A549 (cell line): ENCODE measurements around the gene CFI. TPM values are rescaled to one million over a fixed set of nuclear protein-coding genes. Genes with fewer than 3 reads are reported as not detected.
A peak's percentile ranks its signal among the peaks of the same experiment; 100 is the strongest.

Source experiments
- ATAC-seq, 2 experiments: fragments of 200-7000 bp in 1 of 2; fragments of >200 bp in 1 of 2; cut with Nextera tagmentation in 1 of 2; cut with Tn5 transposase in 1 of 2; 3 replicates each; pipeline versions ENCODE4 v1.8.0 to v1.9.1; 2018 to 2020; ENCODE audit warnings: mild to moderate bottlenecking in 1 of 2, moderate library complexity in 1 of 2
- CTCF ChIA-PET: fragments of 300-600 bp; sonication (Branson Sonifier 250); formaldehyde crosslinking; extraction: SDS; loops from one replicate; lab custom pipeline; 2021; ENCODE audit warnings: antibody characterized with exemption, inconsistent platforms; lab: Yijun Ruan, JAX
- POLR2A ChIA-PET: fragments of 350-600 bp; formaldehyde crosslinking; extraction: SDS; loops from one replicate; lab custom pipeline; 2021; ENCODE audit warnings: antibody characterized with exemption, inconsistent platforms; lab: Yijun Ruan, JAX
- DNase-seq, 2 experiments: peaks; one replicate each; pipeline versions ENCODE4 v3.0.0 to v3.0.0-alpha.2; 2011 to 2016; ENCODE audit warnings: low read depth in 1 of 2, low spot score in 1 of 2
- FAIRE-seq: peaks from 2 replicates; lab custom pipeline; 2011; peaks lifted over from hg19 to GRCh38; lab: Jason Lieb, UNC
- H3K27ac ChIP-seq, 2 experiments: fragments of >200 bp; sonication (Bioruptor Twin); formaldehyde crosslinking; 3 replicates each; pipeline ENCODE4 v1.5.1; 2016 to 2017
- H3K4me1 ChIP-seq: fragments of >200 bp; sonication (Bioruptor Twin); formaldehyde crosslinking; 3 replicates; pipeline ENCODE4 v1.6.1; 2016
- H3K4me2 ChIP-seq: fragments of >200 bp; sonication (Bioruptor Twin); formaldehyde crosslinking; 3 replicates; pipeline ENCODE4 v1.6.1; 2016
- H3K4me3 ChIP-seq: fragments of >200 bp; sonication (Bioruptor Twin); formaldehyde crosslinking; 3 replicates; pipeline ENCODE4 v1.5.1; 2016
- H3K9me3 ChIP-seq: fragments of >200 bp; sonication (Bioruptor Twin); formaldehyde crosslinking; 3 replicates; pipeline ENCODE4 v1.6.1; 2016
- BCL3 ChIP-seq: fragments of >200 bp; sonication (Bioruptor Twin); formaldehyde crosslinking; IDR thresholded peaks from 3 replicates; pipeline ENCODE4 v1.6.1; 2016
- CBX8 ChIP-seq: fragments of 200-600 bp; sonication (generic); IDR thresholded peaks from 2 replicates; pipeline ENCODE4 v1.6.1; 2016
- CHD2 ChIP-seq: fragments of 150-350 bp; IDR thresholded peaks from 2 replicates; pipeline ENCODE4 v1.6.1; 2014; ENCODE audit warnings: low read length; ENCODE audit not compliant: partially characterized antibody
- EHMT2 ChIP-seq: fragments of 200-600 bp; sonication (generic); IDR thresholded peaks from 2 replicates; pipeline ENCODE4 v1.6.1; 2016; ENCODE audit warnings: antibody characterized with exemption, low read depth, mild to moderate bottlenecking, moderate library complexity
- ELK1 ChIP-seq: fragments of 150-350 bp; IDR thresholded peaks from 2 replicates; pipeline ENCODE4 v1.6.1; 2014; ENCODE audit warnings: low read depth, mild to moderate bottlenecking, low read length
- FOXS1 ChIP-seq: fragments of 250-450 bp; sonication (Bioruptor Pico); IDR thresholded peaks from 2 replicates; pipeline ENCODE4 v1.5.0; 2020; ENCODE audit warnings: mild to moderate bottlenecking, moderate library complexity
- GATA3 ChIP-seq: IDR thresholded peaks from 2 replicates; pipeline ENCODE4 v1.6.1; 2012; ENCODE audit warnings: borderline replicate concordance
- HEYL ChIP-seq: fragments of 250-450 bp; sonication (Bioruptor Pico); IDR thresholded peaks from 2 replicates; pipeline ENCODE4 v1.8.0; 2021; ENCODE audit warnings: mild to moderate bottlenecking, moderate library complexity
- HOXA7 ChIP-seq: fragments of 250-450 bp; sonication (Bioruptor Pico); IDR thresholded peaks from 2 replicates; pipeline ENCODE4 v1.5.0; 2020; ENCODE audit warnings: mild to moderate bottlenecking, moderate library complexity
- HOXB5 ChIP-seq: fragments of 250-450 bp; sonication (Bioruptor Pico); IDR thresholded peaks from 2 replicates; pipeline ENCODE4 v1.5.0; 2020; ENCODE audit warnings: mild to moderate bottlenecking, moderate library complexity
- JUNB ChIP-seq: fragments of >200 bp; sonication (Bioruptor Twin); formaldehyde crosslinking; IDR thresholded peaks from 2 replicates; pipeline ENCODE4 v1.6.1; 2016
- KDM1A ChIP-seq: fragments of 200-600 bp; sonication (generic); IDR thresholded peaks from 2 replicates; pipeline ENCODE4 v1.6.1; 2016; ENCODE audit warnings: low read depth, mild to moderate bottlenecking
- NR3C1 ChIP-seq: fragments of >200 bp; sonication (Bioruptor Twin); formaldehyde crosslinking; IDR thresholded peaks from 3 replicates; pipeline ENCODE4 v1.6.1; 2017
- POLR2A ChIP-seq: IDR thresholded peaks from 2 replicates; pipeline ENCODE4 v1.6.1; 2012; ENCODE audit warnings: mild to moderate bottlenecking, low read length
- RAD21 ChIP-seq, 2 experiments: fragments of >200 bp in 1 of 2; sonication (Bioruptor Twin) in 1 of 2; formaldehyde crosslinking in 1 of 2; IDR thresholded peaks in 1 of 2; conservative IDR thresholded peaks in 1 of 2; 2 replicates in 1 of 2; 3 replicates in 1 of 2; pipeline ENCODE4 v1.6.1; 2012 to 2018; ENCODE audit warnings: inconsistent platforms in 1 of 2
- RFX5 ChIP-seq: fragments of 450-650 bp; IDR thresholded peaks from 2 replicates; pipeline ENCODE4 v1.7.1; 2014; ENCODE audit warnings: antibody characterized with exemption, mild to moderate bottlenecking, moderate library complexity
- RNF2 ChIP-seq: fragments of 200-600 bp; sonication (generic); IDR thresholded peaks from 2 replicates; pipeline ENCODE4 v1.6.1; 2016; ENCODE audit warnings: low read depth, mild to moderate bottlenecking, antibody characterized with exemption, moderate library complexity, borderline replicate concordance
- SMC3 ChIP-seq: fragments of >200 bp; sonication (Bioruptor Twin); formaldehyde crosslinking; IDR thresholded peaks from 3 replicates; pipeline ENCODE4 v1.6.1; 2018; ENCODE audit warnings: inconsistent platforms
- TP53 ChIP-seq: fragments of 250-450 bp; sonication (Bioruptor Pico); IDR thresholded peaks from 2 replicates; pipeline ENCODE4 v1.5.0; 2021; ENCODE audit warnings: mild to moderate bottlenecking, moderate library complexity
- WGBS: methylation state at CpG from one replicate; pipeline ENCODE4 v1.1.6; 2017; ENCODE audit errors: missing lambda C conversion rate; 5-methylcytosine and 5-hydroxymethylcytosine counted together
- polyA plus RNA-seq, 4 experiments: library from polyadenylated mRNA; depleted of rRNA in 3 of 4; stranded (reverse); fragments of >200 nt; fragmentation: RNase III in 1 of 4; extraction: RNeasy Plus Mini Kit Qiagen cat#74134 plus additional on column Dnase treatment in 1 of 4; gene quantifications; 2 replicates in 3 of 4; 3 replicates in 1 of 4; pipeline ENCODE4 v1.2.3, GENCODE V29; 2011 to 2017
- TF ChIP-seq, protein P1 (sequence below): fragments of >200 bp; sonication (Bioruptor Twin); formaldehyde crosslinking; IDR thresholded peaks from 3 replicates; pipeline ENCODE4 v1.5.1; 2016
- TF ChIP-seq, protein P2 (sequence below): fragments of 250-450 bp; sonication (Bioruptor Pico); IDR thresholded peaks from 2 replicates; pipeline ENCODE4 v1.5.0; 2021; ENCODE audit warnings: mild to moderate bottlenecking, moderate library complexity, borderline replicate concordance
- TF ChIP-seq, protein P3 (sequence below): IDR thresholded peaks from 2 replicates; pipeline ENCODE4 v1.6.1; 2012

The CFI gene
- polyA plus RNA-seq, 2 of the 4 experiments (the other 2 are of a cell fraction), result 2.6 to 2.8 TPM

DNA sequence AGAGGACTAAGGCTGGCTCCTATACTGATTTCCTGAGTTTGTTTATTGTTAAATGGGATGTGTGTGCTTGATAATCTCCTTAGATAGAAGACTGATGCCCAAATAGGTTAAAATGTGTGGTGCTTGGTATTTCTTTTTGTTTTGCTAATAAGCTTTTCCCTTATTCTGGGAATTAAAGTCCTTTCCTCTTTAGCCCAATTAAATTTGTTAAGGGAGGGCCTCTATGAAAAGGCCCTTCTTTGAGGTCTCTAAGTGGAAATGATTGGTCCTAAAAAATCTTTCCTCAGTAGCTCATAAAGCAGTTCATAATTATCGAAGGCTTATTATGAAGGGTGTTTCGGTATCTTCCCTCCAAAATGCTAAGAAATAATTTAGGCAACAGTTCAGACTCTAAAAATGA is 25.9 kb upstream of the CFI start, which contains the start of gene RRH (continued):
- TF ChIP-seq RNF2 (no peak), POLR2A (no peak)

DNA sequence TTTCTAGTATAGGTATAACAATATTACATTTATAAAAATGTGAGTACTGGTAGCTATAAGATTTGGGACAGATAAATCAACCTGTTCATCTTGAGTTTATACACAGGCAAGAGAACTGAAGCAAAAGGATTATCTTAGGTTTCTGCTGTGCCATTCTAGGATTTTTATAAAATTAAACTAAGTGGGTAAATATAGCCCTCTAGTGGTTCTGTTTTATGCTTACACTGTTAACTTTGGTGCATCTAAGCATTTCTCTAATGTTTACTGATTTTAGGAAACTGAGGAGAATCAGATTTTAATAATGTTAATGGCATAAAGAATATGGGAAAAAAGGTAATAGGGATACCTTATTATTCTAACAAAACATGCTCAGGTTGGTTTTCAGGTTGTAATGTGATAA is 24.9 kb upstream of the CFI start:
- TF ChIP-seq, protein P1, sequence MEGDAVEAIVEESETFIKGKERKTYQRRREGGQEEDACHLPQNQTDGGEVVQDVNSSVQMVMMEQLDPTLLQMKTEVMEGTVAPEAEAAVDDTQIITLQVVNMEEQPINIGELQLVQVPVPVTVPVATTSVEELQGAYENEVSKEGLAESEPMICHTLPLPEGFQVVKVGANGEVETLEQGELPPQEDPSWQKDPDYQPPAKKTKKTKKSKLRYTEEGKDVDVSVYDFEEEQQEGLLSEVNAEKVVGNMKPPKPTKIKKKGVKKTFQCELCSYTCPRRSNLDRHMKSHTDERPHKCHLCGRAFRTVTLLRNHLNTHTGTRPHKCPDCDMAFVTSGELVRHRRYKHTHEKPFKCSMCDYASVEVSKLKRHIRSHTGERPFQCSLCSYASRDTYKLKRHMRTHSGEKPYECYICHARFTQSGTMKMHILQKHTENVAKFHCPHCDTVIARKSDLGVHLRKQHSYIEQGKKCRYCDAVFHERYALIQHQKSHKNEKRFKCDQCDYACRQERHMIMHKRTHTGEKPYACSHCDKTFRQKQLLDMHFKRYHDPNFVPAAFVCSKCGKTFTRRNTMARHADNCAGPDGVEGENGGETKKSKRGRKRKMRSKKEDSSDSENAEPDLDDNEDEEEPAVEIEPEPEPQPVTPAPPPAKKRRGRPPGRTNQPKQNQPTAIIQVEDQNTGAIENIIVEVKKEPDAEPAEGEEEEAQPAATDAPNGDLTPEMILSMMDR, result peak; percentile 54
- TF ChIP-seq SMC3 (peak; percentile 45), RAD21 (conservative IDR thresholded peaks at IDR 0.05 in 1 of 2, IDR thresholded peaks at IDR 0.05 in 1 of 2) (peak; percentile 50 to 59; a peak in 4 of 5 replicates), KDM1A (no peak)
- H3K4me3 ChIP-seq, result no peak overlapping the region
- DNase-seq (no peak), FAIRE-seq (no peak), ATAC-seq (peak in 1 of 2 experiments; percentile 64; a peak in 2 of 6 replicates)
- POLR2A ChIA-PET, result no interaction called here
- no peaks in the 10 kb centered on the region for H3K9me3 ChIP-seq
- no peaks in the 10 kb centered on the region for H3K4me1 ChIP-seq
- H3K27ac ChIP-seq, result no peak overlapping the region
- H3K4me2 ChIP-seq, result no peak overlapping the region
- CTCF ChIA-PET, result interaction anchor here (0.7 to 3.4 kb wide), 5 partner anchors 32 to 405 kb away, joined by 3 to 9 read pairs (median 5); no protein-coding TSS in a partner anchor

- H3K27ac ChIP-seq, result no peak overlapping the region
- H3K4me1 ChIP-seq, result peaks cover 11% of the 10 kb centered on the region; the same call in 2 of the 3 replicates
- FAIRE-seq (no peak), ATAC-seq (no peak), DNase-seq (no peak)
- H3K4me3 ChIP-seq, result no peak overlapping the region
- no peaks in the 10 kb centered on the region for H3K9me3 ChIP-seq
- CTCF ChIA-PET, result no interaction called here
- no peak for TF ChIP-seq NR3C1
- TF ChIP-seq CHD2, result no peak
- TF ChIP-seq, protein P2, sequence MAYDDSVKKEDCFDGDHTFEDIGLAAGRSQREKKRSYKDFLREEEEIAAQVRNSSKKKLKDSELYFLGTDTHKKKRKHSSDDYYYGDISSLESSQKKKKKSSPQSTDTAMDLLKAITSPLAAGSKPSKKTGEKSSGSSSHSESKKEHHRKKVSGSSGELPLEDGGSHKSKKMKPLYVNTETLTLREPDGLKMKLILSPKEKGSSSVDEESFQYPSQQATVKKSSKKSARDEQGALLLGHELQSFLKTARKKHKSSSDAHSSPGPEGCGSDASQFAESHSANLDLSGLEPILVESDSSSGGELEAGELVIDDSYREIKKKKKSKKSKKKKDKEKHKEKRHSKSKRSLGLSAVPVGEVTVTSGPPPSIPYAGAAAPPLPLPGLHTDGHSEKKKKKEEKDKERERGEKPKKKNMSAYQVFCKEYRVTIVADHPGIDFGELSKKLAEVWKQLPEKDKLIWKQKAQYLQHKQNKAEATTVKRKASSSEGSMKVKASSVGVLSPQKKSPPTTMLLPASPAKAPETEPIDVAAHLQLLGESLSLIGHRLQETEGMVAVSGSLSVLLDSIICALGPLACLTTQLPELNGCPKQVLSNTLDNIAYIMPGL (CRISPR knock-in tag), result no peak
- no peak for TF ChIP-seq HOXA7
- TF ChIP-seq, protein P3, sequence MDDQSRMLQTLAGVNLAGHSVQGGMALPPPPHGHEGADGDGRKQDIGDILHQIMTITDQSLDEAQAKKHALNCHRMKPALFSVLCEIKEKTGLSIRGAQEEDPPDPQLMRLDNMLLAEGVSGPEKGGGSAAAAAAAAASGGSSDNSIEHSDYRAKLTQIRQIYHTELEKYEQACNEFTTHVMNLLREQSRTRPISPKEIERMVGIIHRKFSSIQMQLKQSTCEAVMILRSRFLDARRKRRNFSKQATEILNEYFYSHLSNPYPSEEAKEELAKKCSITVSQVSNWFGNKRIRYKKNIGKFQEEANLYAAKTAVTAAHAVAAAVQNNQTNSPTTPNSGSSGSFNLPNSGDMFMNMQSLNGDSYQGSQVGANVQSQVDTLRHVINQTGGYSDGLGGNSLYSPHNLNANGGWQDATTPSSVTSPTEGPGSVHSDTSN, result no peak
- no peak for TF ChIP-seq KDM1A
- TF ChIP-seq JUNB, result no peak
- TF ChIP-seq CBX8, result no peak
- no peak for TF ChIP-seq EHMT2
- no peak for TF ChIP-seq POLR2A
- no peak for TF ChIP-seq RFX5
- no peak for TF ChIP-seq BCL3
- no peak for TF ChIP-seq HOXB5 (CRISPR knock-in tag)
- TF ChIP-seq ELK1, result no peak
- TF ChIP-seq FOXS1 (CRISPR knock-in tag), result no peak
- TF ChIP-seq TP53 (CRISPR knock-in tag), result no peak
- no peak for TF ChIP-seq RNF2
- no peak for TF ChIP-seq GATA3
- no peak for TF ChIP-seq HEYL (CRISPR knock-in tag)
- WGBS, result 79% methylated on average over 2 of the region's 2 CpGs
- no peak overlapping the region for H3K4me2 ChIP-seq
- POLR2A ChIA-PET, result no interaction called here
These were observed 19.4 kb upstream of the CFI start for GRCh38 chr4:109821185-109821584.
